ENCODE measurements around the gene MAPK14.

MAPK14 gene

DNA sequence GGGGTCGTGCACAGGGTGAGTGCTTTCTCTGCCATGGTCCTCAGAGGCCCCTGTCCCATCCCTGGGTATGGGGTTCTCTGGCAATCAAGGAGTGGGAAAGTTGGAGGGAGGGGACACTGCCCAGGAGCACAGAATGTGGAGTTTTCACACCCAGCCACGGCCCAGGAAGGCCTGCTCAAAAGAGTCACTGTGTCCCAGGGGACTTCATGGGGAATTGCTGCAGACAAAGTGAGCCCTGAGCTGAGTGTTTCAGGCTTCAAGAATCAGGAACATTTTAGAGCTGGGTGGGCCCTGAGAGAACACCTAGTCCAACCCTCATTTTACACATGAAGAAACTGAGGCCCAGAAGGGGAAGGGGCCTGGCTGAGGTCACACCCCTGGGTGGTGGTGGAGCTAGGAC lies 108.4 kb downstream of the MAPK14 start:
- no peak for DNase-seq (ENCODE audit: low read depth in 2 of 2)

DNA sequence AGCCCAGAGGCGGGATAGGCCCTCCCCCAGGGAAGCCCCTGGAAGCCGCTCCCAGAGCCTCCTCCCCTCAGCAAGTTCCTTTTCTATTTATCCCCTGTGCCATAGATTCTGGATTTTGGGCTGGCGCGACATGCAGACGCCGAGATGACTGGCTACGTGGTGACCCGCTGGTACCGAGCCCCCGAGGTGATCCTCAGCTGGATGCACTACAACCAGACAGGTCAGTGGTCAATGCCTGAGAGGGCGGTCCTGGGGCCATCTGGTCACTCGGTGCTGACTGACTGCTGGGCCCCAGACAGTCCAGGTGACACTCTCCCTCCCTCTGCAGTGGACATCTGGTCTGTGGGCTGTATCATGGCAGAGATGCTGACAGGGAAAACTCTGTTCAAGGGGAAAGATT lies 108.9 kb downstream of the MAPK14 start:
- no peak for DNase-seq (ENCODE audit: low read depth in 2 of 2)

DNA sequence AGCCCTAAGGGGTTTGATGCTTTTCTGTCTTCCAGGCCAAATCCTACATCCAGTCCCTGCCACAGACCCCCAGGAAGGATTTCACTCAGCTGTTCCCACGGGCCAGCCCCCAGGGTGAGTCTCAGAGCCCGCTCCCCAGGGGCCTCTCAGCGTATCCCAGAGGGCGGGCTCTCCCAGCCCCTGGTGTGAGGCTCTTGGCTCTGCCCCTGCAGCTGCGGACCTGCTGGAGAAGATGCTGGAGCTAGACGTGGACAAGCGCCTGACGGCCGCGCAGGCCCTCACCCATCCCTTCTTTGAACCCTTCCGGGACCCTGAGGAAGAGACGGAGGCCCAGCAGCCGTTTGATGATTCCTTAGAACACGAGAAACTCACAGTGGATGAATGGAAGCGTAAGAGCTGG lies 111.1 kb downstream of the MAPK14 start:
- DNase-seq (ENCODE audit: low read depth in 2 of 2), result no peak

DNA sequence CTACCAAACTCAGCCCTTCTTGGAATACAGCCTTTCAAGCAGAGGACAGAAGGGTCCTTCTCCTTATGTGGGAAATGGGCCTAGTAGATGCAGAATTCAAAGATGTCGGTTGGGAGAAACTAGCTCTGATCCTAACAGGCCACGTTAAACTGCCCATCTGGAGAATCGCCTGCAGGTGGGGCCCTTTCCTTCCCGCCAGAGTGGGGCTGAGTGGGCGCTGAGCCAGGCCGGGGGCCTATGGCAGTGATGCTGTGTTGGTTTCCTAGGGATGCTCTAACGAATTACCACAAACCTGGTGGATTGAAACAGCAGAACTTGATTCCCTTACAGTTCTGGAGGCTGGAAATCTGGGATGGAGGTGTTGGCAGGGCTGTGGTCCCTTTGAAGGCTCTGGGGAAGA lies 111.8 kb downstream of the MAPK14 start:
- DNase-seq (ENCODE audit: low read depth in 2 of 2), result no peak

DNA sequence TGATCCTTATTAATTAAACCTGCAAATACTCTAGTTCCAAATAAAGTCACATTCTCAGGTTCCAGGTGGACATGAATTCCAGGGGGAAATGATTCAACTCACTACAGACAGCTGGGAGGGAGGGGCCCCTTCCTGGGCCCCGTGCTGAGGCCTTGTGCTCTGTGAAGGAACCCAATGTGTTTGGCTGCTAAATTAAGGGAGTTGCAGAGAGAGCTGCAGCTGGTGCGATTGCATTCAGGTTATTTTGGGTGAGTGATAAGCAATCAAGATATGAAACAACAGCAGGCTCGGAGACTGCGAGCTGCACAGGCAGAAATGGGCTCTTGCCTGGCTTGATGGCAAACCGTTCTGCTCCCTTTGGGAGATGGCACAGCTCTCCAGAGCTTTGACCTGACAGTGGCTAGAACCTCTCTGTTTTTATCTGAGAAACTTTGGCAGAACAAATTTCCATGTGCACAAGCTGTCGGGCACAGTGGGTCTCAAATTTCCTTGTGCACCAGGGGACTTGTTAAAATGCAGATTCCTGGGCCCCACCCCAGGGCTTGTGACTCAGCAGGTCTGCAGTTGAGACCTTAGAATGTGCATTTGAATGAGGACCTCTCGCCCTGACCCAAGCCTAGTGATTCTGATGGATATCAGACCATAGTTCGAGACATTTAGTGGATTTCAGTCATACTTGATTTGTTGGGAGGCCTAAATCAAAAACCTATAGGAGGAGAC lies 112.5 kb downstream of the MAPK14 start:
- DNase-seq (ENCODE audit: low read depth in 2 of 2), result no peak

DNA sequence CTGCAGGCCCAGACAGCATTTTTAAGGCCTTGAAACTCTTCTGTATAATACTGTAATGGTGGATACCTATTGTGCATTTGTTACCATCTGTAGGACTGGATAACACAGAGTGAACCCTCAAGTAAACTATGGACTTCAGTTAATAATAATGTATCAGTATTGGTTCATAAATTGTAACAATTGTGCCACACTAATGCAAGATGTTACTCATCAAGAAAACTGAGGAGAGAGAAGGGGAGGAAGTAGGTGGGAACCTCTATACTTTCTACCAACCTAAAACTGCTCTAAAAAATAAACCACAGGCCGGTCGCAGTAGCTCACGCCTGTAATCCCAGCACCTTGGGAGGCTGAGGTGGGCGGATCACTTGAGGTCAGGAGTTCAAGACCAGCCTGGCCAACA lies 113.5 kb downstream of the MAPK14 start:
- DNase-seq (ENCODE audit: low read depth in 2 of 2), result no peak

DNA sequence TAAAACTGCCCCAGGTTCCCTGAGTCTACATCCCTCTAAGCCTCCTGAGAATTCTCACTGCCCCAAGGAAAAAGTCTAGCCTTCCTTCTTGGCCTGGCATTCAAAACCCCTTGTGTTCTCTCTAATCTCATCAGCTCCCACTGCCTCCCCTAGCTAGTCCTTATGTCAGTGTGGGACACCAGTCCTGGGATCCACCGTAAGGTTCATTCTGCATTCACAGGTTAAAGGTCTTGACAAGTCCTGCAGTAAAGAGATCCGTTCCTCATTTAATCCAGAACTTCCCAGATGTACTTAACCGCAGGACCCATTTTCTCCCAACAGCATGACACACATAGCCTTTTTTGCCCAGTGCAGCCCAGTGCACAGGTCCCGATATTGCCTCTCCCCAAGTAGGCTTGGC lies 114.4 kb downstream of the MAPK14 start:
- DNase-seq (ENCODE audit: low read depth in 2 of 2), result no peak

DNA sequence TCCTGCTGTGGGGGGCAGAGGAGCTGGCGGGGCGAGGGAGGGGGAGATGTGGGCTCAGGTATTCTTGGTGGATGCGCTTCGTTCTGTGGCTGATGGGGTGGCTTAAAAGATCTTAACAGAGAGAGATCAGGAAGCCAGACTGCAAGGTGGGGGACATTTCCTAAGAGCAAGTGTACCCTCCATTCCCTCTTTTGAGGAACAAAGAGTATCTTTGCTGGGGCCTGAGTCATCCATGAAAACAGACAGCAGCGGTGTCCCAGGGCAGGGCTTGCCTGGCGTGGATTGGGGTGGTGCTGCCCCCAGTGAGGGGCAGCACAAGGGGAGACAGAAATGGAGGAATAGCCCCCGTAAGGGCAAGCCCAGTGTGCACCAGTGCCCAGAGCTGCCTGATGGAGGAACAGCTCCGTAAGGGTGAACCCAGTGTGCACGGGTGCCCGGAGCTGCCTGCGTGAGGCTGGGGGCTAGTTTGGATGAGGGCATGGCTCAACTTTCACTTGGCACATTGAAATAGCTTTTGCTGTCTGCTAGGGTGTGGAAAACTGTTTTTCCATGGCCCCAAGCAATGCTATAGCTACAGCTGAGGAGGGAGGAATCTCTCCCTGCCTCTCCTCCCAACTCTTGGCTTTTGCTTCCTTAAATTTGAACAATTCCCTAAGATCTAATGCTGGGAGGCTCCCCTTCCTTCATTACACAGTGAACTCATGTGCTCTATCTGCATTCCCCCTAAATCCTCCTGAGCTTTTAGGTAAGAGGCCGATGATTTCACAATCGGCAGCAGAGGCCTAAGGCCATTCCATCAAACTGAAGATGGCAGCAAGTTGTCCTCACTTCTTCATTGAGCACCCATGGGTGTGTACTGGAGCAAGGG lies 115.6 kb downstream of the MAPK14 start:
- DNase-seq (ENCODE audit: low read depth in 2 of 2), result no peak

DNA sequence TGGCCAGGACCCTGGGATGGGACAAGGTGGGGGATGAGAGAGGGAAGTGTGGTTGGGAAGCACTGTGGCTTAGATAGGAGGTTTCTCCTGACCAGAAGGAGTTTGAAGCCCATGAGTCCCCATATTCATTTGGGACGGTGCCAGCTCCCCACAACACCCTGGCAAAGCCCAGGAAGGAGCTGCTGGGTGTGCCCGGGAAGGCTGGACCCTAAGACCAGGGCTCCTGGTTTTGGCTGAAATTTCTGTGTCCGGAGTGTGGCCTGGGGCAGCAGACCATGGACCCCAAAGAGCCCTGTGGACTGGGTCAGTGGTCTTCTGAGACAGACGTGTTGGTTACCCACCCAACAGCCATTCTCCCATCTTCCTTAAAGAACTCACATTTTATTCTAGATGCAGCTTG lies 117.9 kb downstream of the MAPK14 start:
- no peak for DNase-seq (ENCODE audit: low read depth in 2 of 2)

DNA sequence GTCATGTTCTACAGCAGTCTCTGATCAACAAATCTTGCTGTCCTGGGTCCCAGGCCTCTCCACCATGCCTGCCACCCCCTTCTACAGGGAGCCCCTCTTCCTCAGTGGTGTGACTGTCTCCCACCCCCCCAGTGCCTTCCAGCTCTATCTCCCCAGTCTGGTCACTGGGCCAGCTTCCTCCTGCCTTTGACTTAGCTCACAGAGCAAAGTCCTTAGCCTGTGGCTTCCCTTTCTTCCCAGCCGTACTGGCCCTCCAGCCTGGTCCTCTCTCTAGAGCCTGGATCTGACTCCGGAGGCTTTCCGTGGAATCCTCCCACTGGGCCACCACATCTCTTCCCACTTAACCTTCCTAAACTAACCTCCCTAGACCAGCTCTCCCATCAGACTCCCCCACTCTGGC lies 119.7 kb downstream of the MAPK14 start:
- no peak for DNase-seq (ENCODE audit: low read depth in 2 of 2)

DNA sequence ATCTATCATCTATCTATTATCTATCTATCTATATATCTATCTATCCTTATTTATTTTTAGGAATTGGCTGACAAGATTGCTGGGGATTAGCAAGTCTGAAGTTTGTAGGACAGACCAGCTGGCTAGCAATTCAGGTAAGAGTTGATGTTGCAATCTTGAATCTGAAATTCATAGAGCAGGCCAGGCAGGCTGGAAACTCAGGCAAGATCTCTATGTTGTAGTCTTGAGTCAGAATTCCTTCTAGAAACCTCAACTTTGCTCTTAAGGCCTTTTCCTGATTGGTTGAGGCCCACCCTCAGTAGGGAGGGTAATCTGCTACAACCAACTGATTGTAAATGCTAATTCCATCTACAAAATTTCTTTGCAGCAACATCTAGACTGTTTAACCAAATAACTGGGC lies 121.9 kb downstream of the MAPK14 start:
- no peak for DNase-seq (ENCODE audit: low read depth in 2 of 2)

DNA sequence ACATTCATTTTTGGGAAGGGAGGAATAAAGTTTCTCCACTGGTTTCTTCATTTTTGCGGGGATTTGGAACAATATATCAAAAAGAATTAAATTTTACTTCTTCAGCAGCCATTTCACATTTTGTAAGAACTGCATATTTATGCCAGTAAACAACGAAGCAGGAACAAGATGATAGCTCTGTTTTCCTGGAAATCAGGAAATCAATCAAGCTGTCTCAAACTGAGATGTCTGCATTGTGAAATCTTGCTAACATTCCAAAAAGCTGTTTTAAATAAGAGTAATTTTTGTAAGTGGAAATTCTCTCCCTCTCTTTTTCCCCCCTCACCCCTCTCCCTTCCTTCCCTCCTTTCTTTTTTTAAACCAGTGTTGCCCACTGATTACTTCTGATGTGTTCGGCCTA lies 122.7 kb downstream of the MAPK14 start:
- no peak for DNase-seq (ENCODE audit: low read depth in 2 of 2)

DNA sequence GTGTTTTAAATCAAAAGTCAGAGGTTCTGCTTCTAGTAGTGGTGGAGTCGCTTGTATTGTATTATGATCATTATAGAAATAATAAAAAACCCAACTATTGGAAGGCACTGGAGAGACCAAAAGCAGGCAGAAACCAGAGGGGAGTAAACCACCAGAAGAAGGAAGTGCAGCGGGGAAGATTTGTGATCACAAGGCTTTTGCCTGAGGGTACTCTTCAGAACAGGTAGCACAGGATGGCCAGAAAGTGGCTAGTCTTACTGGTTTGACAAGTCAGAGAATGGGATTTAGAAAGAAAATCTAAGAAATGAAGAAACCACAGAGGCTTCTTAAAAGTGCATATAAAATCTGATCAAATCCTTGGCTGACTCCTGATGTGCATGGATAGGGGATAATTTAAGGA lies 126.7 kb downstream of the MAPK14 start:
- no peak for DNase-seq (ENCODE audit: low read depth in 2 of 2)

DNA sequence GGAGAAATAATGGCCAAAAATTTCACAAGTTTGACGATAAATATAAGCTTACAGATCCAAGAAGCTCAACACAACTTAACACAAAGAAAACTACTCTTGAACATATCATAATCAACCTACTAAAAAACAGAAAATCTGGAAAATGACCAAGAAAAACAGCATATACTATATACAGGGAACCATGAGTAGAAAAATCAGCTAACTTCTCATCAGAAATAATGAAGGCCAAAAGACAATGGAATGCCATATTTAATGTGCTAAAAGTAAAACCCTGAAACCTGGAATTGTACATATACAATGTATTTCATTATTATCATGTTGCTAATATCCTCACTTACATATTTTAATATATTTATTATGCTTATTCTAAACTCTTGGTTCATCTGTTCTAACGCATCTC lies 128.1 kb downstream of the MAPK14 start:
- DNase-seq (ENCODE audit: low read depth in 2 of 2), result no peak

DNA sequence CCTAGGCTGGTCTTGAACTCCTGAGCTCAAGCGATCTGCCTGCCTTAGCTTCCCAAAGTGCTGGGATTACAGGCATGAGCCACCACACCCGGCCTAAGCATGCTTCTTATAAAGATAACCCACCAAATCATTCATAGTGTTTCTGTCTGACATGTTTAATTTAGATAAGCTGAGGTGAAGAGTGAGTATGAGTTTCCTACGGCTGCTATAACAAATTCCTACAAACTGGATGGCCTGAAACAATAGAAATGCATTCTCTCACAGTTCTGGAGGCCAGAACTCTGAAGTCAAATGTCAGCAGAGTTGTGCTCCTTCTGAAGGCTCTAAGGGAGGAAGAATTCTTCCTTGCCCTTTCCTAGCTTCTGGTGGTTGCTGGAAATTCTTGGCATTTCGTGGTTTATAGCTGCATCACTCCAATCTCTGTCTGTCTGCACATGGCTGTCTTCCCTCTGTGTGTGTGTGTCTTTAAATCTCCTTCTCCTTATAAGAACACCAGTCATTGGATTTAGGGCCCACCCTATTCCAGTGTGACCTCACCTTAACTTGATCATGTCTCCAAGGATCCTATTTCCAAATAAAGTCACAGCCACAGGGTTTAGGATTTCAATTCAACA lies 132.6 kb downstream of the MAPK14 start:
- DNase-seq (ENCODE audit: low read depth in 2 of 2), result no peak
